Cerebellar nuclear complex (tissue), 1 donor: ENCODE data around the gene SRPRB.

Experiments
- DNase-seq, 2 experiments: peaks; one replicate each; lab custom pipeline; 2025; lab: John Stamatoyannopoulos, UW

SRPRB gene

DNA sequence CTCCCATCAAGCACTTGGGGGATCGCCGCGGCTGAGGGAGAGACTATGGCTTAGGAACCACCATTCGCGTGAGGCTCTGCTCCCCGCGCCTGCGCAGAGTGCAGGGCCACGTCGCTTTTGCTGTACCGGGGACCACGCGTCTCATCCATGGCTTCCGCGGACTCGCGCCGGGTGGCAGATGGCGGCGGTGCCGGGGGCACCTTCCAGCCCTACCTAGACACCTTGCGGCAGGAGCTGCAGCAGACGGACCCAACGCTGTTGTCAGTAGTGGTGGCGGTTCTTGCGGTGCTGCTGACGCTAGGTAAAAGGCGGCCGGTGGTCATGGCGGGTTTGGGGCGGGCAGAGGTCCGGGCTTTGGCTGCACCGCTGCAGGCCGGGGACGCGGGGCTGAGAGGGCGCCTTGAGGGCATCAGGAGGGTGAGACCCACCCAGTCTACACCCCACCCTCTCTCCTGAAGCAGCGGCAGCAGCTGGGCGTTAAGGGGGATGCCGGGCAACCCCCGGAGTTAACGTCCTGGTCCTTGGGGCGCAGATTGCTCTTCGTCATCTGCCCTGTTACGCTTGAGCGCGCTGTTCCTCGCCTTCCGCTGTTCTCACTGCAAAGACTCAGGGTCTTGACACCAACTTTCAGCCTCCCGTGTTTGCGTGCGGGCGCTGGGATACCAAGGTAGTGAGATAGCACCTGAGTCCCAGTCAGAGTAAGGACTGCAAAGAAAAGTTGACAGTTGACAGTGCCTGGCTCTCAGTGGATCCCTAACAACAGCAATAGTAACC lies at the start of gene SRPRB:
TSS of gene SRPRB (plus strand) at position 114 of the 774 bp plus-strand sequence. CDS start at position 148, 34 bp downstream.
- peak; percentile 53 to 94 for DNase-seq

DNA sequence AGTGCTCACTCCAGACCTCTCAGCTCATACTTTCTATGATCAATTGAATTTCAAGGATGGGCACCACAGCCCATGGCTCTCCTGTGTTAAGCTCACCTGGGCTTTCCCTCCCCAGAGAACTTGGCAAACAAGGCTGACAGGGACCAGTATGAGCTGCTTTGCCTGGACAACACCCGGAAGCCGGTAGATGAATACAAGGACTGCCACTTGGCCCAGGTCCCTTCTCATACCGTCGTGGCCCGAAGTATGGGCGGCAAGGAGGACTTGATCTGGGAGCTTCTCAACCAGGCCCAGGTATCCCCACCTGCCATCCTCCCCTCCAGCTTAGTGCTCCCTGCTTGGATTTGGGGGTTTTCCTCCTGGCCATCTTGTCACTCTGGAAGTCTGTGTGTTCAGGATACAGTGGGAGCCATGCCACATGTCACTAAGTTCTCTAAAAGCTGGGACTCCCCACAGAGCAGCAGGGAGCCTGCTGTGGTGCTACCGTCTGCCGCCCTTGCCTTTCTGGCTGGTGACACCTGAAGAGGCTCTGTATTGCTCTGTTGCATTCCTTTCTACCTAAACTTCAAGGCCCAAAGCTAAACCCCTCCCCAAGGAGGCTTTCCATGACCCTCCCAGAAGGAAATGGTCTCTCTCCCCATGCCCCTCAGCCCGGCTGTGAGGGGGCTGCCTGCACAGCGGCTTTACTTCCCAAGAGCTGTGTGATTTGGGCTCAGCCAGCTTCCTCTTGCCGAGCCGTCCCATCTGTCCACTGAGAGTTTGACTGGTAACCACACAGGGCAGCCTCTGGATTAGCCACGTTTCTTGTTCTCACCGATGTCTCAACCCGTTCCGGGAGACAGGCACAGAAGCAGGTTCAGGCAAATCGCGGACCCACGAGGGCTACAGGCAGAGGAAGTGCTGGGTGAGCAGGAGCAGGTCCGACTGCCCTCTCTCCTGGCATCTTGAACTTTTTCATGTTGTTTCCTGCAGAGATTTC lies 48.6 kb upstream of the SRPRB start:
- DNase-seq, result no peak

DNA sequence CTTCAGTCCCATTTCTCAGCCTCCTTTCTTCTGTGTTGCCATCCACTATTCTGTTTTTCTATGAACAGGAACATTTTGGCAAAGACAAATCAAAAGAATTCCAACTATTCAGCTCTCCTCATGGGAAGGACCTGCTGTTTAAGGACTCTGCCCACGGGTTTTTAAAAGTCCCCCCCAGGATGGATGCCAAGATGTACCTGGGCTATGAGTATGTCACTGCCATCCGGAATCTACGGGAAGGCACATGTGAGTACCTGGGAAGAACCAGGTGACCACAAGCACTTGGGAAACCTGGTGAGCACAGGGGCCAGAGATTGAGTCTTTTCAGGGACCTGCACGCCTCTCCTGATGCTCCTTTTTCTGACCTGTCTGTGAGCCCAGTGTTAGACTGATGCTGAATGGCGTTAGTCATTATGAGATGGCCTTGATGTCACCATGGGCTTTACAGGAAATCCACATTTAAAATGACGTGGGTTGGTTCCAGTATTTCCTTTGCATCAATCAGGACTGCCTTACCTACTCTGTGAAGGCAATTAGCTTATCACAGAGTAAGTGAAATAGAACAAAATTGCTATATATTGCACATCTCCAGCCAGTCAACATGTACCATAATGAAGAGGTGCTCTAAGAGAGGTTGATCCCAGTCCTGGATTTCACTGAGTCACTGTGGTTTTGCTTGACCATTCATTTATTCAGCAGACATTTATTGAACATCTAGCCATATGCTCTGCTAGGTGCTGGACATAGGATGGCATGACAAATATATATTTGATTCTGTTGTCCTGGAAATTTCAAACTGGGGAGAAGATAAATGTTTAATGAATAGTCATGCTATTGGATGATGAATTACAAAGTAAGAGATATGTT lies 47.7 kb upstream of the SRPRB start:
- no peak for DNase-seq

DNA sequence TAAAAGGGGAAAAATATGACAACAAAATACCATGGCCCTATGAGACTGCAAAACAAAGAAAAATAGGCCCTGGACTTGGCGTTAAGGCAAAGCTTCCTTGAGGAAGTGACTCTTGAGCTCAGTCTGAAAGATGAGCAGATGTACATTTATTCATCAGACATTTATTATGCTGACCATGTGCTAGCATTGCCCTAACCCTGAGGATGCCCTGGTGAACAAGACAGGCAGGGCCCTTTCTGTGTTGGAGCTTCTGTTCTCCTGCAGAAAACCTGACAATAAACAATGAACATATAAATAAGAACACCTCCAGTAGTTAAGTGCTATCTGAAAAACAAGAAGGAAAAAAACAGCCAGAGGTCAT lies 47.1 kb upstream of the SRPRB start:
- no peak for DNase-seq

- no peak for DNase-seq
Observed at GRCh38 chr3:133758964-133759739, 46.5 kb upstream of the SRPRB start.

DNA sequence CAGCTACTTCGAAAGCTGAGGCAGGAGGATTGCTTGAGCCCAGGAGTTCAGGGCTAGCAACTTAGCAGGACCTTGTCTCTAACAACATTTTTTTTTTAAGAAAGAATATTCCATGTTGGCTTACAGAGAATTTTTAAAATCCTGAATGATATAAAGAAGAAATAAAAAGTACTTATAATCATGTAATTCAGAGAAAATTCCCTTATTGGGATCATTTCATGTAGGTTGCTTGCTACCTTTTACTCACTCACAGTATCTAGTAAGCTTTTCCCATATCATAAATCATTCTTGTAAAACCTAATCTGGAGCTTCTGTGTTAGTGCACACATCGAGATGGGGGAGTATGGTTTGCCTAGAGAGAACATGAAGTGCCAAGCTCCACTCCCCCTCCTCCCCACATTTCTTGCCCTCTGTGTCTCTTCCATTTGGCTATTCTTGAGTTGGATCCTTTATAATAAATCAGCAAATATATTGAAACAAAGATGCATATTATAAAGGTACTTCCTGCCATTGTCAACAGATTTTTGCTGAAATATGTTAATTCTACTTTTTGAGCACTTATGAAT lies 45.8 kb upstream of the SRPRB start:
- no peak for DNase-seq

- DNase-seq, result no peak
Observed at GRCh38 chr3:133760916-133761315, 44.7 kb upstream of the SRPRB start.

GRCh38 chr3:133761605-133762484 lies 43.8 kb upstream of the SRPRB start:
- DNase-seq, result no peak

DNA sequence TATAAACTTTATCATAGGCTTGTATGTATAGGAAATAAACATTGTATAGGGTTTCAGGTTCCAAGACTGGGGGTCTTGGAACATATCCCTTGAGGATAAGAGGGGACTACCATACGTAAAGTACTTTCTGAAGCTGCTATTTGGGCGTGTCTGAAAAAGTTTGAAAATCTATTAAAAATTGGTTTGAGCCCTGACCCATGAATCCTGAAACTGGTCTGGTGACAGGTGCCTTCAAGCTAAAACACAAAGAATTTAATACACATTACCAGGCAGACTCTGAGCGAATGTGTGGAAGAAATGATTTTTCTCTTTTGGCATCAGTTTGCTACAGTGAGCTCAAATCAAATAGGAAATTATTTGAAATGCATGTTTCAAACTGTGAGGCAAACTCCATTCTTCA lies 43.1 kb upstream of the SRPRB start:
- no peak for DNase-seq

GRCh38 chr3:133763797-133764683 lies 41.6 kb upstream of the SRPRB start:
- no peak for DNase-seq

DNA sequence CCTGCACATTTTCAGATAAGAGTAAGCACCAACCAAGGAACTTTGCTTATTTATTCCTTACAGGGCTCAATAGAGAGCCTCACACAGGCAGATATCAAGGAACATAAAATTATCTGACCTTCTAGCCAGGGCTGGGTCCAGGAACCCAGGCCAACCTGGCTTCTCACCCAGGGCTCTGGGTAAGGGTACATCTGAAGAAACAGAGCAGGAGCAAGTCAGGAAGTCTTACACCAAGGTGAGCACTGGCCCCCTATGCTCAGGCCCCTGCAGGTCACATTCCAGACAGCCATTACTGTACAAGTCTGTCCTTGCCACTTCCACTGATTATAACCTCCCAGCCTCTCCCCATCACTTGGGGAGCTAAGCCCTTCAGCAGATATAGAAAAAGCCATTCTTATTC lies 40.4 kb upstream of the SRPRB start:
- no peak for DNase-seq

GRCh38 chr3:133767607-133768006 lies 38.0 kb upstream of the SRPRB start:
- DNase-seq, result no peak

DNA sequence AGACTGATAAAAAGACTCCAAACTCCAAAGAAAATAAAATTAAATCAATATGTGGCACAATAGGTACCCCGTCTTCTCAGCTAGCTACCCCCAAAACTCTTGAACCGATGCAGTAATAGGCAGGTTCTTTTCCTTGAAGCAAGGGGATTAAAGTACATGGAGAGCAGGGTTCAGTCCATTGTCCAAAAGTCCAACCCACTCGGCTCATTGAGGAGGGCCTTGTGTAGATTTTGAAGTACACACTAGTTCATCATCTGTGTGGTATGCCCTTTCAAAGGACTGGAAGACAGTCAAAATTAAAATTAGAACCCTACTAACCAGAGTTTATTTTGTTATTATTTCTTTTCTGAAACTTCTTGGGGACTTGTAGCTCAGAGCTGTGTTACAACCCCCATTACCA lies 36.1 kb upstream of the SRPRB start:
- DNase-seq, result no peak

GRCh38 chr3:133773732-133774131 lies 31.9 kb upstream of the SRPRB start:
- no peak for DNase-seq

GRCh38 chr3:133775309-133775708 lies 30.3 kb upstream of the SRPRB start:
- no peak for DNase-seq

DNA sequence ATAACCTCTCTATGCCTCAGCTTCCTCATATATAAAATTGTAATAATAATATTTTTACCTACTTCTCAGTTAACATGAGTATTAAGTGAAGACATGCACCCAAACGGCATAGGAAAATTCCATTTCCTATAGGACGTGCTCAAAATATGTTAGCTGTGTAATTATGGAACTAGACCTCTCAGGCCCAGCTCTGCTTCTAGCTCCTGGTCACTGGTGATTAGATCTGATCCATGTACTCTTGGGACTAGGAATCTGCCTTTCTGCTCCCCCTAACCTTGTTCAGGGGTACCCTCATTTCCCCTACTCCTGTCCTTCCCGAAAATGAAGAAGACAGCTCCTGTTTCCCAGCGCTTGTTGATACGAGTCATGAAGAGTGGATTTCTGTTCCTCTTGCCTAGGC lies 29.8 kb upstream of the SRPRB start:
- no peak for DNase-seq

DNA sequence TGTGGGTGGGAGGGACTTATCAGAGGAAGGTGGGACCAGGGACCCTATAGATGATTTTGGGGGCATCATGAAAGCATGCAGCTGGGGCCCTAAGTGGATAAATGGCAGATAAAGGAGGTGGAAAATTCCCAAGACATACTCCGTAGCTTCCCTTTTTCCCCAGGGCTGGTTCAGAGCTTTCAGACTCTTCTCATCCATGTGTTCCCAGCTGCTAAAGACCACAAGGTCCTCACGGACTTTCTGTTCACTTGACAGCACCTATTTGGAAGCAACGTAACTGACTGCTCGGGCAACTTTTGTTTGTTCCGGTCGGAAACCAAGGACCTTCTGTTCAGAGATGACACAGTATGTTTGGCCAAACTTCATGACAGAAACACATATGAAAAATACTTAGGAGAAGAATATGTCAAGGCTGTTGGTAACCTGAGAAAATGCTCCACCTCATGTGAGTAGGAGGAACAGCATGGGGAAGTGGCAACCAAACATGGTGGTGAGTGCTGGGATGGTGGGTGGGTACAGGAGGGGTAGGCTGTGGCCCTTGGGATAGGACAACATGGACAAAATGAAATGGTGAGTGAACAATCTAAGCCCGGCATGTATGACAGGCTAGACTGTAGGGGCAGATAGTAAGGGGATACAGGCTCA lies 28.7 kb upstream of the SRPRB start:
- no peak for DNase-seq

DNA sequence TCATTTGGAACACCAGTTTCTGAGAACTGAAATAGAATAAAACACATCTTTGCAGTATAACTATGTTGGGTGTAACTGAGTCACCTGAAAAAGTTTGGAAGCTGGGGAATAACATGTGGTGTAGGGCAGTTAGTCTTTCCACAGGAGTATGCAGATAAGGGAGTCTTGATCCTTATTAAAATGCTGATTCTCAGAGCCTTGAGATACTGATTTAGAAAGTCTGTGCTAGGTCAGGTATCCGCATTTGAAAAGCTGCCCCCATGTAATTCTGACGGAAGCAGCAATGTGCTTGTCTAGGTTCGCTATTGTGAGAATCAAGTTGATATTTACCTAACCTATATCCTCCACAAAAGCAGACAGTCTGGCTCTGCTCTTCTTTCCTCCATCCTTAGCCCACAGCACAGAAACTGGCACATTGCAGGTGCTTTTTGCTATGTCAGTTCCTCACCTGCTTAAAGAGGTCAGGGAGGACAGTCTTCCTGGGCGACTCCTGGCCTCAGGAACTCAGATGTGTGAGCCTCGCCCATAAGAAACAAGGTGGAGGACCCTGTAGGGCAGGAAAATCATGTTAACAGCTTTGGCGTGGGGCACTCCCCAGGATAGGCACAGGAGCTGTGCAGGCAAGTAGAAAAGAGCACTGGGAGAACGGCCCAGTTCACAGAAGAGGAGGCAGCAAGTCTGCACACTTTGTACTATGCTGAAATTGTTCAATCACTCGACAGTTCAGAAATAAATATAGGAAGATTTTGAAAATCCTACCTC lies 27.6 kb upstream of the SRPRB start:
- no peak for DNase-seq
